A549 (cell line): ENCODE data around the gene HNRNPM.

ENCODE experiments used
- CEBPB ChIP-seq, 2 experiments: fragments of >200 bp in 1 of 2; sonication (Bioruptor Twin) in 1 of 2; formaldehyde crosslinking in 1 of 2; IDR thresholded peaks; 2 replicates each; pipeline ENCODE4 v1.6.1; 2012 to 2016
- CTCF ChIP-seq: fragments of >200 bp; sonication (Bioruptor Twin); formaldehyde crosslinking; IDR thresholded peaks from 3 replicates; pipeline ENCODE4 v1.5.1; 2016
- E2F6 ChIP-seq: IDR thresholded peaks from 2 replicates; pipeline ENCODE4 v1.6.1; 2012; ENCODE audit warnings: low read depth, borderline replicate concordance
- EP300 ChIP-seq, 2 experiments: fragments of >200 bp; sonication (Bioruptor Twin); formaldehyde crosslinking; IDR thresholded peaks; 2 replicates in 1 of 2; 3 replicates in 1 of 2; pipeline ENCODE4 v1.6.1; 2016 to 2017
- HES2 ChIP-seq: fragments of >200 bp; sonication (Bioruptor Twin); formaldehyde crosslinking; IDR thresholded peaks from 2 replicates; pipeline ENCODE4 v1.6.1; 2016
- MAX ChIP-seq: IDR thresholded peaks from 2 replicates; pipeline ENCODE4 v1.6.1; 2012
- MYC ChIP-seq: IDR thresholded peaks from 2 replicates; pipeline ENCODE4 v1.6.1; 2012; ENCODE audit warnings: mild to moderate bottlenecking, inconsistent platforms, low read length, improper control_type of control experiment, borderline replicate concordance
- PBX3 ChIP-seq: IDR thresholded peaks from 2 replicates; pipeline ENCODE4 v1.6.1; 2012
- POLR2A ChIP-seq: IDR thresholded peaks from 2 replicates; pipeline ENCODE4 v1.6.1; 2012; ENCODE audit warnings: mild to moderate bottlenecking, low read length
- POLR2AphosphoS2 ChIP-seq: conservative IDR thresholded peaks from 2 replicates; pipeline ENCODE4 v1.6.1; 2012; ENCODE audit warnings: low read length, improper control_type of control experiment, inconsistent platforms
- REST ChIP-seq: fragments of 200-600 bp; sonication (generic); IDR thresholded peaks from 2 replicates; pipeline ENCODE4 v1.6.1; 2016; ENCODE audit warnings: antibody characterized with exemption, mild to moderate bottlenecking, moderate library complexity
- RFX5 ChIP-seq: fragments of 450-650 bp; IDR thresholded peaks from 2 replicates; pipeline ENCODE4 v1.7.1; 2014; ENCODE audit warnings: antibody characterized with exemption, mild to moderate bottlenecking, moderate library complexity
- USF2 ChIP-seq: fragments of 450-650 bp; IDR thresholded peaks from 2 replicates; pipeline ENCODE4 v1.6.1; 2014; ENCODE audit warnings: antibody characterized with exemption
- ZC3H11A ChIP-seq: fragments of 450-650 bp; IDR thresholded peaks from 2 replicates; pipeline ENCODE4 v1.6.1; 2014; ENCODE audit warnings: antibody characterized with exemption, mild to moderate bottlenecking

GRCh38 chr19:8403098-8403819 lies 41.5 kb upstream of the HNRNPM start:
- TF ChIP-seq ZC3H11A (no peak), CTCF (no peak), RFX5 (no peak), EP300 (IDR thresholded peaks at IDR 0.05) (no peak), POLR2A (no peak), E2F6 (no peak), REST (no peak), MAX (no peak), CEBPB (IDR thresholded peaks at IDR 0.05) (no peak), POLR2AphosphoS2 (no peak), HES2 (no peak), PBX3 (no peak), USF2 (no peak), MYC (no peak)
